Activated CD8-positive, alpha-beta memory T cell treated with anti-CD3 and anti-CD28 coated beads, Interleukin-2, amount 50 U/mL, for 48 hours (primary cell): ENCODE measurements around the gene KIF5C.

Source experiments
- DNase-seq: peaks from one replicate; pipeline ENCODE4 v3.0.0-alpha.2; 2020

Gene KIF5C

GRCh38 chr2:149057401-149057800 is 182.4 kb downstream of the KIF5C start:
- DNase-seq, result no peak

- no peak for DNase-seq
Measured at GRCh38 chr2:149058936-149059335, 183.9 kb downstream of the KIF5C start.

- DNase-seq, result no peak
Measured at GRCh38 chr2:149059822-149060221, 184.8 kb downstream of the KIF5C start.

GRCh38 chr2:149061133-149061745 is 186.2 kb downstream of the KIF5C start:
- no peak for DNase-seq

- DNase-seq, result no peak
Measured at GRCh38 chr2:149062531-149062930, 187.5 kb downstream of the KIF5C start.

GRCh38 chr2:149063177-149063576 is 188.2 kb downstream of the KIF5C start:
- no peak for DNase-seq

- no peak for DNase-seq
Measured at GRCh38 chr2:149064365-149064841, 189.4 kb downstream of the KIF5C start.

GRCh38 chr2:149064856-149065630 is 190.0 kb downstream of the KIF5C start:
- no peak for DNase-seq

- DNase-seq, result no peak
Measured at GRCh38 chr2:149068225-149068995, 193.4 kb downstream of the KIF5C start.

GRCh38 chr2:149068996-149069888 is 194.2 kb downstream of the KIF5C start:
- no peak for DNase-seq

- no peak for DNase-seq
Measured at GRCh38 chr2:149070681-149071320, 195.8 kb downstream of the KIF5C start.

GRCh38 chr2:149075105-149075504 is 200.1 kb downstream of the KIF5C start:
- no peak for DNase-seq

GRCh38 chr2:149075853-149076252 is 200.8 kb downstream of the KIF5C start:
- DNase-seq, result no peak
